ENCODE results near the gene ABTB2. TPM values are rescaled to one million over a fixed set of nuclear protein-coding genes. Genes with fewer than 3 reads are reported as not detected.

ABTB2 gene
- total RNA-seq, 1 donor from 2014 or later, result 3.2 TPM

- Histone ChIP-seq H3K27me3 (no peaks in the 10 kb centered on the region), H3K4me3 (no peak overlapping the region), H3K36me3 (no peaks in the 10 kb centered on the region), H3K4me1 (peaks cover 5% of the 10 kb centered on the region), H3K9me3 (no peaks in the 10 kb centered on the region), H3K27ac (no peak overlapping the region)
- intact Hi-C loops (cut with DNase I), result no loop called here
- ATAC-seq (no peak), DNase-seq (no peak)
- no peak for TF ChIP-seq CTCF (IDR thresholded peaks at IDR 0.05)
Measured at GRCh38 chr11:34266090-34266912, 91.5 kb downstream of the ABTB2 start.

GRCh38 chr11:34264303-34265110 lies 93.3 kb downstream of the ABTB2 start:
- DNase-seq, result no peak
- Histone ChIP-seq H3K9me3 (no peaks in the 10 kb centered on the region), H3K27me3 (no peaks in the 10 kb centered on the region), H3K36me3 (no peaks in the 10 kb centered on the region), H3K27ac (no peak overlapping the region), H3K4me3 (no peak overlapping the region), H3K4me1 (peaks cover 5% of the 10 kb centered on the region)
- TF ChIP-seq CTCF (IDR thresholded peaks at IDR 0.05), result no peak
- ATAC-seq, result no peak
- intact Hi-C loops (cut with DNase I), result no loop called here

- Histone ChIP-seq H3K4me3 (no peak overlapping the region), H3K27ac (no peak overlapping the region), H3K9me3 (no peaks in the 10 kb centered on the region), H3K4me1 (peaks cover 5% of the 10 kb centered on the region), H3K27me3 (no peaks in the 10 kb centered on the region), H3K36me3 (no peaks in the 10 kb centered on the region)
- DNase-seq (peak; percentile 84), ATAC-seq (peak; percentile 88)
- TF ChIP-seq CTCF (IDR thresholded peaks at IDR 0.05), result no peak
- intact Hi-C loops (cut with DNase I), result no loop called here
Measured at GRCh38 chr11:34263441-34264091, 94.2 kb downstream of the ABTB2 start.

GRCh38 chr11:34262531-34263081 lies 95.2 kb downstream of the ABTB2 start:
- no peak for TF ChIP-seq CTCF (IDR thresholded peaks at IDR 0.05)
- intact Hi-C loops (cut with DNase I), result no loop called here

GRCh38 chr11:34261820-34262219 lies 96.0 kb downstream of the ABTB2 start:
- intact Hi-C loops (cut with DNase I), result no loop called here
- no peaks in the 10 kb centered on the region for H3K27me3 ChIP-seq
- H3K4me1 ChIP-seq, result peaks cover 5% of the 10 kb centered on the region
- H3K9me3 ChIP-seq, result no peaks in the 10 kb centered on the region
- DNase-seq (no peak), ATAC-seq (no peak)
- no peak overlapping the region for H3K4me3 ChIP-seq
- no peaks in the 10 kb centered on the region for H3K36me3 ChIP-seq
- TF ChIP-seq CTCF (IDR thresholded peaks at IDR 0.05), result no peak
- no peak overlapping the region for H3K27ac ChIP-seq

More at GRCh38 chr11:34262531-34263081, 95.2 kb downstream of the ABTB2 start:
- Histone ChIP-seq H3K9me3 (no peaks in the 10 kb centered on the region), H3K27ac (no peak overlapping the region), H3K36me3 (no peaks in the 10 kb centered on the region), H3K27me3 (no peaks in the 10 kb centered on the region), H3K4me3 (no peak overlapping the region), H3K4me1 (peaks cover 5% of the 10 kb centered on the region)
- DNase-seq, result no peak
- ATAC-seq, result no peak
